ENCODE measurements around the gene TBC1D14.
"Not testable (repeated sequence)": the region's sequence is repeated elsewhere in the genome, so short reads cannot be mapped to it uniquely, and the experiment has no call there.

TBC1D14 gene

GRCh38 chr4:6910340-6910959 lies 824 bp downstream of the TBC1D14 start:
- no peak for FAIRE-seq
- DNase-seq (ENCODE audit: insufficient read length, low spot score) = no peak
- TF ChIP-seq POLR2A (IDR thresholded peaks at IDR 0.05; ENCODE audit: low read depth, low read length) = no peak

GRCh38 chr4:6910960-6911874 lies 1.6 kb downstream of the TBC1D14 start:
- TF ChIP-seq POLR2A (IDR thresholded peaks at IDR 0.05; ENCODE audit: low read depth, low read length) = no peak
- no peak for FAIRE-seq
- DNase-seq (ENCODE audit: insufficient read length, low spot score) = no peak

- FAIRE-seq = not testable (repeated sequence)
These were observed 2.3 kb downstream of the TBC1D14 start for GRCh38 chr4:6911917-6912316.

GRCh38 chr4:6912441-6912840 lies 2.8 kb downstream of the TBC1D14 start:
- no peak for FAIRE-seq
- no peak for DNase-seq (ENCODE audit: insufficient read length, low spot score)
- TF ChIP-seq POLR2A (IDR thresholded peaks at IDR 0.05; ENCODE audit: low read depth, low read length) = no peak

More at GRCh38 chr4:6911917-6912316, 2.3 kb downstream of the TBC1D14 start:
- DNase-seq (ENCODE audit: insufficient read length, low spot score) = not testable (repeated sequence)

- DNase-seq (ENCODE audit: insufficient read length, low spot score) = no peak
- FAIRE-seq = no peak
- TF ChIP-seq POLR2A (IDR thresholded peaks at IDR 0.05; ENCODE audit: low read depth, low read length) = no peak
These were observed 3.8 kb downstream of the TBC1D14 start for GRCh38 chr4:6913350-6913905.

- no peak for TF ChIP-seq POLR2A (IDR thresholded peaks at IDR 0.05; ENCODE audit: low read depth, low read length)
- FAIRE-seq (no peak), DNase-seq (ENCODE audit: insufficient read length, low spot score) (no peak)
These were observed 4.8 kb downstream of the TBC1D14 start for GRCh38 chr4:6914448-6914847.

- no peak for FAIRE-seq
- TF ChIP-seq POLR2A (IDR thresholded peaks at IDR 0.05; ENCODE audit: low read depth, low read length) = no peak
These were observed 5.7 kb downstream of the TBC1D14 start for GRCh38 chr4:6915041-6916005.

GRCh38 chr4:6916069-6916586 lies 6.5 kb downstream of the TBC1D14 start:
- no peak for FAIRE-seq
- TF ChIP-seq POLR2A (IDR thresholded peaks at IDR 0.05; ENCODE audit: low read depth, low read length) = no peak

More at GRCh38 chr4:6915041-6916005, 5.7 kb downstream of the TBC1D14 start:
- no peak for DNase-seq (ENCODE audit: insufficient read length, low spot score)

GRCh38 chr4:6916587-6917460 lies 7.2 kb downstream of the TBC1D14 start:
- peak; percentile 55 for DNase-seq (ENCODE audit: insufficient read length, low spot score)

More at GRCh38 chr4:6916069-6916586, 6.5 kb downstream of the TBC1D14 start:
- no peak for DNase-seq (ENCODE audit: insufficient read length, low spot score)

GRCh38 chr4:6917461-6918271 lies 8.0 kb downstream of the TBC1D14 start:
- TF ChIP-seq POLR2A (IDR thresholded peaks at IDR 0.05; ENCODE audit: low read depth, low read length) = no peak
- no peak for DNase-seq (ENCODE audit: insufficient read length, low spot score)
- no peak for FAIRE-seq

More at GRCh38 chr4:6916587-6917460, 7.2 kb downstream of the TBC1D14 start:
- FAIRE-seq = no peak
- no peak for TF ChIP-seq POLR2A (IDR thresholded peaks at IDR 0.05; ENCODE audit: low read depth, low read length)

GRCh38 chr4:6918338-6918737 lies 8.7 kb downstream of the TBC1D14 start:
- FAIRE-seq = no peak
- no peak for DNase-seq (ENCODE audit: insufficient read length, low spot score)
- TF ChIP-seq POLR2A (IDR thresholded peaks at IDR 0.05; ENCODE audit: low read depth, low read length) = no peak

All from H54 (cell line).